Measurements from ENCODE around the gene CCS. TPM values are rescaled to one million over a fixed set of nuclear protein-coding genes. Genes with fewer than 3 reads are reported as not detected.

CCS gene
- total and polyA plus RNA-seq, 7 donors: 10.5 to 22.9 (median 15.7) TPM

DNA sequence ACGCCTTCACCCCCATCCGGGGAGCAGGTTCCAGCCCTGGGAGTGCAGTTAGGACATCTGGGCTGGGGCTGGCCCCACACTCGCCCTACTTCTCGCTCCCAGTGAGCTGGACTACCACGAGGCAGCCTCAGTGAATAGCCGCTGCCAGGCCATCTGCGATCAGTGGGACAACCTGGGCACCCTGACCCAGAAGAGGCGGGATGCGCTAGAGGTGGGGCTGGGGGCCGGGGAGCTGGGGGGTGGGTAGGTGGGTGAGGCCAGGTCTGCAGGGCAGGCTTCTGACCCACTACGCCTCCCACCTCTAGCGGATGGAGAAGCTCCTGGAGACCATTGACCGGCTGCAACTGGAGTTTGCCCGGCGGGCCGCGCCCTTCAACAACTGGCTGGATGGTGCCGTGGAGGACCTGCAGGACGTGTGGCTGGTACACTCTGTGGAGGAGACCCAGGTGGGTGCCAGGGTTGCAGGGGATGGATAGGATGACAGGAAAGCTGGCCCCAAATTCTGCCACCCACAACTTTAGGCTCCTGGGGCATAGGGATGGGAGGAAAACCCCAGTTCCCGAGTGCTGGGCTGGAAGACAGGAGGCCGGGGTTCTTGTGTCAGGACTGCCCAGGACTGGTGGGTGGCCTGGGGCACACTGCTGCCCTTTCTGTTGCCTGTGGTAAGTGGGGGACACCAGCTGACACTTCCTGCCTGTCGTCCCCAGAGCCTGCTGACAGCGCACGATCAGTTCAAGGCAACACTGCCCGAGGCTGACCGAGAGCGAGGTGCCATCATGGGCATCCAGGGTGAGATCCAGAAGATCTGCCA, 32.9 kb upstream of the CCS start:
- Histone ChIP-seq H3K36me3 (ENCODE audit: insufficient read depth in 1 of 2, low read depth in 1 of 2) (peaks cover 0 to 36% of the 10 kb centered on the region in 2 donors), H3K4me1 (peaks cover 4% of the 10 kb centered on the region), H3K27me3 (ENCODE audit: insufficient read depth in 3 of 3, low read length in 2 of 3) (no peaks in the 10 kb centered on the region), H3K27ac (no peak overlapping the region), H3K9me3 (no peaks in the 10 kb centered on the region), H3K4me3 (no peak overlapping the region)
- intact Hi-C loops (cut with DNase I): no loop called here
- 73 to 75% (median 74%) methylated on average over 27 of the region's 27 CpGs for WGBS, 3 donors
- ATAC-seq: peak in 3 of 4 donors; percentile 8 to 16 (median 15)
- TF ChIP-seq, protein P1, sequence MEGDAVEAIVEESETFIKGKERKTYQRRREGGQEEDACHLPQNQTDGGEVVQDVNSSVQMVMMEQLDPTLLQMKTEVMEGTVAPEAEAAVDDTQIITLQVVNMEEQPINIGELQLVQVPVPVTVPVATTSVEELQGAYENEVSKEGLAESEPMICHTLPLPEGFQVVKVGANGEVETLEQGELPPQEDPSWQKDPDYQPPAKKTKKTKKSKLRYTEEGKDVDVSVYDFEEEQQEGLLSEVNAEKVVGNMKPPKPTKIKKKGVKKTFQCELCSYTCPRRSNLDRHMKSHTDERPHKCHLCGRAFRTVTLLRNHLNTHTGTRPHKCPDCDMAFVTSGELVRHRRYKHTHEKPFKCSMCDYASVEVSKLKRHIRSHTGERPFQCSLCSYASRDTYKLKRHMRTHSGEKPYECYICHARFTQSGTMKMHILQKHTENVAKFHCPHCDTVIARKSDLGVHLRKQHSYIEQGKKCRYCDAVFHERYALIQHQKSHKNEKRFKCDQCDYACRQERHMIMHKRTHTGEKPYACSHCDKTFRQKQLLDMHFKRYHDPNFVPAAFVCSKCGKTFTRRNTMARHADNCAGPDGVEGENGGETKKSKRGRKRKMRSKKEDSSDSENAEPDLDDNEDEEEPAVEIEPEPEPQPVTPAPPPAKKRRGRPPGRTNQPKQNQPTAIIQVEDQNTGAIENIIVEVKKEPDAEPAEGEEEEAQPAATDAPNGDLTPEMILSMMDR (IDR thresholded peaks at IDR 0.05): no peak
- no peak for DNase-seq

DNA sequence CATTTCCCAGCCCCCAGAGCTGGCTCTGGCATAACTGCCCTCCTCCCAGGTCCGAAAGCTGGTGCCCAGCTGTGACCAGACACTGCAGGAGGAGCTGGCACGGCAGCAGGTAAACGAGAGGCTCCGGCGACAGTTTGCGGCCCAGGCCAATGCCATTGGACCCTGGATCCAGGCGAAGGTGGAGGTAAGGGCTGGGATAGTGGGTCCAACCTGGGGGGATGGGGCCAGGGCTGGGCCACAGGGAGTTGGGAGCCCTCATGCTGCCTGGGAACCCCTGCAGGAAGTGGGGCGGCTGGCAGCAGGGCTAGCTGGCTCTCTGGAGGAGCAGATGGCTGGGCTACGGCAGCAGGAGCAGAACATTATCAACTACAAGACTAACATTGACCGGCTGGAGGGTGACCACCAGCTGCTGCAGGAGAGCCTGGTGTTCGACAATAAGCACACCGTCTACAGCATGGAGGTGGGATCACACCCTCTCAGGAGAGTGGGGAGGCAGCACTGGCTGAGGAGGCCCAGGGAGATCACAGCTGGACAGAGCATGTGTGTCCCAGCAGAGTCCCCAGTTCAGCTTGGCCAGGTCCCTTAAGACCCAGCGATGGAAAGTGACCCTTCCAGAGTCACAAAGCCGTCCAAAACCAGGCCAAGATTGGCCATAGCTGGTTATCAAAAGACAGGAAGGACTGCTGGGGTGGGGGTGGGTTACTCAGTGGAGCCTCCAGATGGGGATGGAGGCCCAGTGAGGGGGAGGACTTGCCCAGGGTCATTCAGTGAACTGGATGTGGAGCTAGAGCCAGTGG, 31.6 kb upstream of the CCS start:
- DNase-seq (no peak), ATAC-seq (no peak)
- TF ChIP-seq, protein P1 (IDR thresholded peaks at IDR 0.05): no peak
- intact Hi-C loops (cut with DNase I): no loop called here
- H3K27ac ChIP-seq: no peak overlapping the region
- peaks cover 0 to 49% of the 10 kb centered on the region in 2 donors for H3K36me3 ChIP-seq (ENCODE audit: insufficient read depth in 1 of 2, low read depth in 1 of 2)
- WGBS, 3 donors: 66 to 79% (median 67%) methylated on average over 14 of the region's 14 CpGs
- H3K4me3 ChIP-seq: no peak overlapping the region
- no peaks in the 10 kb centered on the region for H3K9me3 ChIP-seq
- peaks cover 4% of the 10 kb centered on the region for H3K4me1 ChIP-seq
- H3K27me3 ChIP-seq (ENCODE audit: insufficient read depth in 3 of 3, low read length in 2 of 3): no peaks in the 10 kb centered on the region

DNA sequence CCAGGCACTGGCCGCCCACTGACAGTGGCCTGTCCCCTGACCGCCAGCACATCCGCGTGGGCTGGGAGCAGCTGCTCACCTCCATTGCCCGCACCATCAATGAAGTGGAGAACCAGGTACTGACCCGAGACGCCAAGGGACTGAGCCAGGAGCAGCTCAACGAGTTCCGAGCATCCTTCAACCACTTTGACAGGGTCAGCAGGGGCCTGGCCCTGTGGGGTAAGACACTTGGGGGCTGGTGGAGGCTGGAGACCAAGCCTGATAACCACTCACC, 31.1 kb upstream of the CCS start:
- Histone ChIP-seq H3K36me3 (ENCODE audit: insufficient read depth in 1 of 2, low read depth in 1 of 2) (peaks cover 0 to 54% of the 10 kb centered on the region in 2 donors), H3K4me3 (no peak overlapping the region), H3K9me3 (no peaks in the 10 kb centered on the region), H3K27ac (no peak overlapping the region), H3K4me1 (peaks cover 4% of the 10 kb centered on the region), H3K27me3 (ENCODE audit: insufficient read depth in 3 of 3, low read length in 2 of 3) (no peaks in the 10 kb centered on the region)
- 83 to 91% (median 85%) methylated on average over 8 to 9 of the region's 9 CpGs for WGBS, 3 donors
- TF ChIP-seq, protein P1 (IDR thresholded peaks at IDR 0.05): no peak
- intact Hi-C loops (cut with DNase I): no loop called here
- ATAC-seq: no peak
- no peak for DNase-seq

DNA sequence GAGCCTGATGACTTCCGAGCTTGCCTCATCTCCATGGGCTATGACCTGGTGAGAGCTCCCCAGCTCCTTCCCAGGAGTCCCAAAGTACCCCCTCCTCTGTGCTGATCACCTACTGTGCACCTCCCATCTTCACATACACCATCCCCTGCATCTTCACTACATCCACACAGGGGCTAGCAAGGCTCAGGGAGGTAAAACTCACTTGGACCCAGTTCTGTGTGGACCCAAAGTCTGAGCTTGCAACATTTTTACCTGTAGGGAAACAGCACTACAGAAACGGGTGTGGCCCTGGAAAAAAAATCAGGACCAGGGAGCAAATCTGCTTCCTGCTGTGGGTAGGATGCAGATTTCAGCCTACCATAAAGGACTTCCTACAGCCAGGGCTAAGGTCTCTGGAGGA, 30.7 kb upstream of the CCS start:
- TF ChIP-seq, protein P1 (IDR thresholded peaks at IDR 0.05): no peak
- WGBS, 3 donors: 73 to 77% (median 74%) methylated on average over 2 of the region's 2 CpGs
- DNase-seq (no peak), ATAC-seq (no peak)
- Histone ChIP-seq H3K4me1 (peaks cover 6% of the 10 kb centered on the region), H3K4me3 (no peak overlapping the region), H3K36me3 (ENCODE audit: insufficient read depth in 1 of 2, low read depth in 1 of 2) (peaks cover 0 to 57% of the 10 kb centered on the region in 2 donors), H3K27me3 (ENCODE audit: insufficient read depth in 3 of 3, low read length in 2 of 3) (no peaks in the 10 kb centered on the region), H3K27ac (no peak overlapping the region), H3K9me3 (no peaks in the 10 kb centered on the region)
- intact Hi-C loops (cut with DNase I): no loop called here
